Renal cortex interstitium (tissue), 11 donors: ENCODE data around the gene HP1BP3. TPM values are rescaled to one million over a fixed set of nuclear protein-coding genes. Genes with fewer than 3 reads are reported as not detected.
"Not testable (repeated sequence)": the region's sequence is repeated elsewhere in the genome, so short reads cannot be mapped to it uniquely, and the experiment has no call there.

Experiments used
- DNase-seq, 11 donors: peaks; one replicate each; pipeline ENCODE4 v3.0.0-alpha.2; 2013; ENCODE audit warnings: low read depth in 9 of 11, low spot score in 4 of 11; ENCODE audit errors: extremely low read depth in 1 of 11
- polyA plus RNA-seq, 3 donors: library from polyadenylated mRNA; unstranded; fragments of 120-200 nt; gene quantifications; one replicate each; pipeline ENCODE4 v1.2.1, GENCODE V29; 2013; ENCODE audit not compliant: insufficient read length in 3 of 3

Gene HP1BP3
- polyA plus RNA-seq, 3 donors = 278 to 383 (median 294) TPM

GRCh38 chr1:20721117-20722061 lies 65.7 kb downstream of the HP1BP3 start:
- no peak for DNase-seq

DNA sequence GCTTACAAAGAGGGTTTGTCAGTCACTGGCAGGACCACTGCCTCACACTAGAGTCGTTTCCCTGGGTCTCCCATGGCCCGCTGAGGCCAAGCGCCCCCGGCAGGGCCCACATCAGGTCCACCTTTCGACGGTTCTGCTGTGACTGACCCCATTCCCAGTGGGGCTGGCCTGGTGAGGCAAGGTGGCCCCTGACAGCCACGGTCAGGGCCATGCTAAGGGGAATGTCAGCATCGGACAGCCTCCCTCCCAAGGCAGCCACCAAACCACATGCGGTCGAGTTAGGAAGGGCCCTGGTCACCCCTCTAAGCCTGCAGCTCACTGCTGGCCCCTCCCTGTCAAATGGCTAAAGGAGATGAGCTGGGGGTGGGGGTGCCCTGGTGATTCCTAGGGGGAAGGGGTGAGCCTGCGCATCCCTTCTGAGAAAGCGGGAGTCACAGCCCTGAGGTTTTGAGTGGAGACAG lies 66.4 kb downstream of the HP1BP3 start:
- DNase-seq = no peak

GRCh38 chr1:20719871-20720620 lies 67.1 kb downstream of the HP1BP3 start:
- no peak for DNase-seq

DNA sequence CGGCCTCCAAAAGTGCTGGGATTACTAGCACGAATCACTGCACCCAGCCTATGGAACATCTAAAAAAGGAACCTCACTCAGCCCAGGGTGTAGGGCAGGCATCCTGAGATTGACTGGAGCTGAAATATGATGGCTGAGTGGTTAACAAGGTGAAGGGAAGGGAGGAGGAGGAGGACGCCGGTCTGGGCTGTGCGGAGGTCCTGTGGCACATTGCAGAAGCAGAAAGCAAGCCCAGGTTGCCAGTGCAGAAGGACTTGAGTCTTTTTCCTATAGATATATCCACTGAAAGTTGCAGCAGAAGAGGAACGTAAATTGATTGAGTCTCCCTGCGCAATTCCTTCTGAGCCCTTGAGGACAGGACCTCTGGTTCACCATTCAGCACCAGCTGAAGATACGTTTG lies 67.8 kb downstream of the HP1BP3 start:
- no peak for DNase-seq

- not testable (repeated sequence) for DNase-seq
Observed at GRCh38 chr1:20718343-20718882, 68.7 kb downstream of the HP1BP3 start.

DNA sequence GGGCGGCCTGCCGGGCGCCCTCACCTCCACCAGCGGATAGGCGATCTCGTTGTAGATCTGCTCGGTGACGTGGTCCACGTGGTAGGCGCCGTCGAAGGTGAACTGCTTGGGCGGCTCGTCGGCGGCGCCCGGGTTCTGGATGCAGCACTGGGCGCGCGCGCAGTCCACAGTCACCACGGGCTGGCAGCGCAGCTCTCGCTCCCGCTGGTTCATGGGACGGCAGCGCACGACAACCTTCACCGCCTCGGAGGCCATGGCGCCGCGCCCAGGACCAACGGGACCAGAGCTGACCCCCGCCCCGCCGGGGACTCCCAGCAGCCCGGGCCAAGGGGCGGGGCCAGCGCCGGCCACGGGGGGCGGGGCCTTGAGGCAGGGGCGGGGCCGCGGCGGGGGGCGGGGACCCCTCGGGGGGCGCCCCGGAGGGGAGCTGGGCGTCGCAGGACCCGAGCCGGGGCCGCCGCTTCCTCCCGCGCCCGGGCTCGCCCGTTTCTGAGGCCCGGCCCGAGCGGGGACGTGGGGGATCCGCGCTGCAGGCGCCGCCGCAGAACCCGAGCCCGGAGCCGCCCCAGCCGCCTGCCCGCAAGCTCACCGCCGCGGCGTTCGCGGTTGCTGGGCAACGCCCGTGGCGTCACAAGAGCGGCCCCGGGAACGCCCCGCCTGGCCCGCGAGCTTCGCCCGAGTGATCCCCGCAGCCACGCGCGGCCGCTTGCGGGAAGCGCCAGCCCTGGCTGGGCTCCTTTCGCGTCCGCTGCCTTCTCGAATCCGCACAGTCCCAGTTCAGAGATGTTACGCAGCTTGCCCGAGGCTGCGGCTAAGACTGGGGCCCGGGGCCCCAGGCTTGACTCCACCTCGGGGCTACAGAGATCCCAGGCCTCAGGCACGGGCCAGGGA lies 69.4 kb downstream of the HP1BP3 start, which contains the start of gene KIF17:
Gene KIF17, minus strand, starts transcription at position 556 of the 891 bp plus-strand sequence. Its CDS starts 301 bp downstream, at position 255.
- peak in 8 of 11 donors; percentile 63 to 73 (median 68) for DNase-seq

GRCh38 chr1:20716232-20716631 lies 70.9 kb downstream of the HP1BP3 start:
- DNase-seq = no peak

DNA sequence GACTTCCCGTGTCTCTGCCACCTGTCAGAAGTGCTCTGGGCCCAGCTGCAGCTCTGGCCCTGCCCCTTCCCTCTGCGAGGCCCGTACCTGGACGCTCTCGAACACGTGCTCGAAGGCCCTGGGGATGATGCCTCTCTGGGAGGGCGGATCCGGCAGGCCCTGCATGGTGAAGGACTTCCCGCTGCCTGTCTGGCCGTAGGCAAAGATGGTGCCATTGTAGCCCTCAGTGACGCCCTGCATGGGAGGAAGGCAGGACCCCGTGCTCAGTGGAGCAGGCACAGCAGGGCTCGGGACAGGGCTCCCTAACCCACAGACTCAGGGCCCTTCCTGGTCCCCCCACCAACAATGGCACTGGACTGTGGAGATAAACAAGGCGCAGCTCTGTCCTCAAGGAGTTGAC lies 71.7 kb downstream of the HP1BP3 start:
- no peak for DNase-seq

DNA sequence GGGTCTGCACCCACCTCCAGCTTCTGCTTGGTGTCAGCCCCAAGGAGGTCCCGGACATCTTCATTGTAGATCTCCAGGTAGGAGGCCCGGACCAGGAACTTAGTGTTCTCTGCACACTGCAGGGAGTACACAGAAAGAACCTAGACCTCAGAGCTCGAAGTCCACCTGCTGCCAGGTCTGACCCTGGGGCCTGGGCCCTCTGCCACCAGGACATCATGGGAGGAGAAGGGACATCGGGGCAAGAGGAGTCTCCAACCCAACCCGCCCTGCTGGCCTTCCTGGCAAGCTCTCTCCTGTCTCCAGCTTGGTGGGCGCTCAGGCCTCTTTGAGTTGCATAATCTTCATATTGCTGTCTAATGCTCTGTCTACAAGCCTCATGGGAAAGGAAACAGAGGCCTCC lies 73.7 kb downstream of the HP1BP3 start:
- DNase-seq = no peak

GRCh38 chr1:20712215-20712577 lies 74.9 kb downstream of the HP1BP3 start:
- no peak for DNase-seq

- no peak for DNase-seq
Observed at GRCh38 chr1:20711285-20712214, 75.6 kb downstream of the HP1BP3 start.

DNA sequence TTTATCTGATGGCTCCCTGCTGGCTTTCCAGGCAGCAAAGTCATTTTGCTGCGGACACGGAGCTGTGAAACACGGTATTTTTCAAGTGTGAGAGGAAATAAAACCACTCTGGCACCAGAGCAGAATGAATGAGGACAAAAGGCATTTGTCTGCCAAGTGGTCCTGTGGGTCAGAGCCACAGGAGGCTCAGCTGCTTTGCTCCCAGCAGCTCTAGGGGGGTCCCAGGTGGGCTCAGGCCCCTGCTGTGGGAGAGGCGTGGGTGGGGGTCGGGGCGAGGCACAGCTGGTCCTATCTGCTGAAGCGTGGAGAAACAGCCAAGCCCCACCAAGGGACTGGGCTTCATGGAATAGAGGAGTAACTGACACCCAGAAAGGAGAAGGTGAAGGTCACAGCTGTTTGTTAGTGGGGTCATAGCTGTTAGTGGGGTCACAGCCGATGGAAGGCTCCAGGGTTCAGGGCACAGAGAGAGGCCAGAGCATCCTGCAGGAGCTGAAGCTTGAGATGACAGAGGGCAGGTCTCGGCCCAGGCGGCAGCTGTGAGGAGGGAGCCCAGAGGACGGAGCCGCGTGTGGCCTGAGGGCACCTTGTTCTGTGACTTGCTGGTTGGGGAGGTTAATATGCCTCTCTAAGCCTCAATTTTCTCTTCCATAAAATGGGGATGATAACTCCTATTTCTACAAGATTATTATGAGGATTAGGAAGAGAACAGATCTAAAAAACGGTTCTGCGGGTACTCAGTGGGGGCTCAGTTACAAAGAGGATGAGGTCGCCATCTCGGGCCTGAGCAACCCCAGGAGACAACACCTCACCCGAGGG lies 76.4 kb downstream of the HP1BP3 start:
- no peak for DNase-seq

DNA sequence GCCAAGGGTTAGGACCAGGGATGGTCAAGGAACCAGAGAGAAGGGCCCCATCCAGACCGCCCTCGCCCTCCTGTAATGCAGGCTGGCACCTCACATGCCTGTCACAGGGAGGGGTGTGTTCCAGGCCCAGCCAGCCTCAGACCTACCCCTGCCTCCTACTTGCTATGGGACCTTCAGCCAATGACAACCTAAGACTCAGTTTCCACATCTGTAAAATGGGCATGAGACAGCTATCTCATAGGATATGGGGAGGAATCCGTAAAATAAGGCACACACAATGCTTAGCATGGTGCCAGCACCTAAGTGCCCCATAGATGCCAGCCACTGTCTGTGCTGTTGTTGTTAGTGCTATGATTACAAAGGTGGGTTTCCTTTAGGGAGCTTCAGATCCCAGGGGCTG lies 77.2 kb downstream of the HP1BP3 start:
- DNase-seq = no peak

GRCh38 chr1:20708891-20709290 lies 78.2 kb downstream of the HP1BP3 start:
- no peak for DNase-seq

- no peak for DNase-seq
Observed at GRCh38 chr1:20708057-20708456, 79.0 kb downstream of the HP1BP3 start.

- DNase-seq = no peak
Observed at GRCh38 chr1:20706841-20707240, 80.3 kb downstream of the HP1BP3 start.

GRCh38 chr1:20705203-20705755 lies 81.8 kb downstream of the HP1BP3 start:
- no peak for DNase-seq
